ENCODE measurements around the gene NLRC3.

NLRC3 gene

GRCh38 chr16:3595110-3595486 is 17.9 kb upstream of the NLRC3 start:
- TF ChIP-seq, protein P1, sequence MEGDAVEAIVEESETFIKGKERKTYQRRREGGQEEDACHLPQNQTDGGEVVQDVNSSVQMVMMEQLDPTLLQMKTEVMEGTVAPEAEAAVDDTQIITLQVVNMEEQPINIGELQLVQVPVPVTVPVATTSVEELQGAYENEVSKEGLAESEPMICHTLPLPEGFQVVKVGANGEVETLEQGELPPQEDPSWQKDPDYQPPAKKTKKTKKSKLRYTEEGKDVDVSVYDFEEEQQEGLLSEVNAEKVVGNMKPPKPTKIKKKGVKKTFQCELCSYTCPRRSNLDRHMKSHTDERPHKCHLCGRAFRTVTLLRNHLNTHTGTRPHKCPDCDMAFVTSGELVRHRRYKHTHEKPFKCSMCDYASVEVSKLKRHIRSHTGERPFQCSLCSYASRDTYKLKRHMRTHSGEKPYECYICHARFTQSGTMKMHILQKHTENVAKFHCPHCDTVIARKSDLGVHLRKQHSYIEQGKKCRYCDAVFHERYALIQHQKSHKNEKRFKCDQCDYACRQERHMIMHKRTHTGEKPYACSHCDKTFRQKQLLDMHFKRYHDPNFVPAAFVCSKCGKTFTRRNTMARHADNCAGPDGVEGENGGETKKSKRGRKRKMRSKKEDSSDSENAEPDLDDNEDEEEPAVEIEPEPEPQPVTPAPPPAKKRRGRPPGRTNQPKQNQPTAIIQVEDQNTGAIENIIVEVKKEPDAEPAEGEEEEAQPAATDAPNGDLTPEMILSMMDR (IDR thresholded peaks at IDR 0.05; ENCODE audit: insufficient read depth, low read length, missing control alignments): no peak
- DNase-seq (ENCODE audit: low read depth, low spot score): no peak
- CTCF ChIA-PET: no interaction called here
- POLR2A ChIA-PET: no interaction called here
- no peak overlapping the region for H3K4me3 ChIP-seq (ENCODE audit: low read depth, low read length)

DNA sequence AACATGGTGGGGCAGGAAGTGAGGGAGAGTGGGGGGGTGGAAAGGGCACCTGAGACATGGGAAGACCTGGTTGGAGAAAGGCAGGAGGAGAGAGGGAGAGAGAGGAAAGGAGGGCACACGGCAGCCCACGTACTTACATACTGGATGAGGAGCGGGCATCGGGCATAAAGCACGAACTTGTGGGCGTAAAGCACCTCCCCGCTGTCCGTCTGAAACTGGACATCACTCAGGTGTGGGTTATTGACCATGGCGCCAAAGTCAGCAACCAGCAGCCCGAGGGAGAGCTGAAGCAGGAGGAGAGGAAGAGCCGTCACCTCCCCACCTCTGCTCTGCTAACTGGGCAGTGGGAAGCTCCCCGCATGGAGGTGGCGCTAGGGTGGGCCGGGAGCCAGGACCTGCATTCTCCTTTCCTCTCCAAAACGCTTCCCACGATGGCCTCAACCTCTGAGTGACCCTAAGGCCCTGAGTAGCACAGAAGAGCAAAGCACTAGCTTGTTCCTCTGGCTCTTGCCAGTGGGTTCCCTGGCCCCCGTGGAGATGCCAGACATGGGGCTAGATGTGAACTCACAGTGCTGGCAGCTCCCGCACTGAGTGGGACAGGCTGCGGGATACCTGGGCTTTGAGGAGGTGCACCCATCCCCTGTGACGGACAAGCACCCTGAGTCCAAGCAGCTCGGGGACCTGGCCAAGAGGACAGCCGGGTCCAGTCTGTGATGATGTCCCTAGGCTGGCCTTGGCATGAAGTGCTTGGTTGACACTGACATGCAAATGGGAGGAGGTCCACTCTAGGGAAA is 17.3 kb upstream of the NLRC3 start:
- DNase-seq (ENCODE audit: low read depth, low spot score): no peak
- H3K4me3 ChIP-seq (ENCODE audit: low read depth, low read length): no peak overlapping the region
- TF ChIP-seq, protein P1 (IDR thresholded peaks at IDR 0.05; ENCODE audit: insufficient read depth, low read length, missing control alignments): no peak
- ChIA-PET CTCF (no interaction called here), POLR2A (no interaction called here)

DNA sequence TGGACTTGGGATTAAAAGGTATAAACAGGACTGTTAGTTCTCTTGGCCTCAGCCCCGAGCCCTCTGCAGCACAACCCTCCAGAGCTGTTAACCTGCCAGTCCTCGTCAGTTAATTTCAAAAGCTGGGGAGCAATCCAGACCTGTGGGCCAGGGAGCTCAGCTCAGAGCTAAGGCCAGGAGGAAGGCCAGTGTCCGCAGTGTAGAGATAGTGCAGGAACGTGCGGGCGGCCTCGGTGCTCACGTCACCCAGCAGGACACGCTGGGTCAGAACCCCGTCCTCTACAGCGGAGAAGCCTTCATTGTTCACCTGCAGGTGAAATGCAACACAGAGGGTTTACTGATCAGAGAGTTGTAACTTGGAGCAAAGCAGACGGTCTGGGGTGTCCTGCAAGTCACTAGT is 15.4 kb upstream of the NLRC3 start:
- CTCF ChIA-PET: no interaction called here
- no peak overlapping the region for H3K4me3 ChIP-seq (ENCODE audit: low read depth, low read length)
- no peak for DNase-seq (ENCODE audit: low read depth, low spot score)
- POLR2A ChIA-PET: no interaction called here
- TF ChIP-seq, protein P1 (IDR thresholded peaks at IDR 0.05; ENCODE audit: insufficient read depth, low read length, missing control alignments): no peak

DNA sequence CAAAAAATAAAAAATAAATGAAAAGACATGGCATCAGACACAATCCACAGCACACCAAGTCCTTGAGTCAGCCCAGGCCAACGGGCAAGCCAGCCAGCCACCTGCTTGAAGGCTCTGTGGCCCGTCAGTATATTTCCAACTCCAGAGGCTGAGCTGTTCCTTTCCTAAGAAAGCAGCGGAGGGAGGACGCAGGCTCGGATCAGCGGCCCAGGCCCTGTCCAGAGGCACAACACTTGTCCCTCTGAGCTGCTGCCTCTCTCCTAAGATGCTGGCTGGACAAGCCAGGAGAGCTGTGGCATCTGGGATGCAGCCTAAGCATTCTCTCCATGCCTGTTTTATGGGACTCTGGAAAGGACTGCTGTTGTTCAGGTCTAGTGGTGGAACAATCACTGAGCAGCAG is 14.8 kb upstream of the NLRC3 start:
- DNase-seq (ENCODE audit: low read depth, low spot score): no peak
- no peak overlapping the region for H3K4me3 ChIP-seq (ENCODE audit: low read depth, low read length)
- ChIA-PET POLR2A (no interaction called here), CTCF (no interaction called here)
- TF ChIP-seq, protein P1 (IDR thresholded peaks at IDR 0.05; ENCODE audit: insufficient read depth, low read length, missing control alignments): no peak

DNA sequence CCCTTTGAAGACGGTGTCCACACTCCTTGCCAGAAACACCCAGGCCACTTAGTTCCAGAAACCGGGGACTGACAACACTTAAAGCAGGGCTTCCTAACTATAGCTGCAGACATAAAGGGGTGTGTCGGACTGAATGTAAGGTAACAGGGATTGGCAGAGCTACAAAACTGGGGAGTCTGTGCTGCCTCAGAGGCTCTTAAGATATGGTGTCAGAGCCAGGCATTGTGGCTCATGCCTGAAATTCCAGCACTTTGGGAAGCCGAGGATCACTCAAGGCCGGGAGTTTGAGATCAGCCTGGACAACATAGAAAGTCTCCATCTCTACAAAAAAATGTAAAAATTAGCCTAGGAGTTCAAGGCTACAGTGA is 14.2 kb upstream of the NLRC3 start:
- POLR2A ChIA-PET: no interaction called here
- TF ChIP-seq, protein P1 (IDR thresholded peaks at IDR 0.05; ENCODE audit: insufficient read depth, low read length, missing control alignments): no peak
- no peak for DNase-seq (ENCODE audit: low read depth, low spot score)
- H3K4me3 ChIP-seq (ENCODE audit: low read depth, low read length): no peak overlapping the region
- CTCF ChIA-PET: no interaction called here

GRCh38 chr16:3590736-3591435 is 13.7 kb upstream of the NLRC3 start:
- H3K4me3 ChIP-seq (ENCODE audit: low read depth, low read length): no peak overlapping the region
- no peak for DNase-seq (ENCODE audit: low read depth, low spot score)
- TF ChIP-seq, protein P1 (IDR thresholded peaks at IDR 0.05; ENCODE audit: insufficient read depth, low read length, missing control alignments): no peak
- ChIA-PET CTCF (no interaction called here), POLR2A (no interaction called here)
